Activated CD4-positive, alpha-beta T cell treated with anti-CD3 and anti-CD28 coated beads, Interleukin-2, amount 10 ng/mL, durations not matched to agents 24 days and 14 days (primary cell): ENCODE measurements around the gene ATP6V0E2. TPM values are rescaled to one million over a fixed set of nuclear protein-coding genes. Genes with fewer than 3 reads are reported as not detected.
"Not testable (repeated sequence)": the region's sequence is repeated elsewhere in the genome, so short reads cannot be mapped to it uniquely, and the experiment has no call there.

Experiments used
- DNase-seq: peaks from one replicate; pipeline ENCODE4 v3.0.0; 2022
- H3K27ac Mint-ChIP-seq: one replicate; pipeline ENCODE4 v1.8.0; 2022; ENCODE audit warnings: mild to moderate bottlenecking, mixed read lengths
- H3K27me3 Mint-ChIP-seq: one replicate; pipeline ENCODE4 v1.8.0; 2022; ENCODE audit warnings: mixed read lengths
- H3K36me3 Mint-ChIP-seq: one replicate; pipeline ENCODE4 v1.8.0; 2022; ENCODE audit warnings: low read depth, mild to moderate bottlenecking, mixed read lengths
- H3K4me1 Mint-ChIP-seq: one replicate; pipeline ENCODE4 v1.8.0; 2021; ENCODE audit warnings: mixed read lengths
- H3K4me3 Mint-ChIP-seq: one replicate; pipeline ENCODE4 v1.8.0; 2022; ENCODE audit warnings: mild to moderate bottlenecking, moderate library complexity, mixed read lengths
- H3K9me3 Mint-ChIP-seq: one replicate; pipeline ENCODE4 v1.8.0; 2021; ENCODE audit warnings: mixed read lengths
- intact Hi-C: fragments of 100-400 bp; cut with micrococcal nuclease; formaldehyde crosslinking; loops from one replicate; pipeline ENCODE4 v1.15.1; 2023
- total RNA-seq: library from RNA; stranded (reverse); gene quantifications from 2 replicates; pipeline ENCODE4 v1.2.3, GENCODE V29; 2022

ATP6V0E2 gene
- 43.5 and 46.7 TPM in 2 replicates for total RNA-seq

GRCh38 chr7:149873074-149873969 is at the start of gene ATP6V0E2:
TSS of gene ATP6V0E2 (plus strand) at chr7:149873969. CDS start at chr7:149874066, 97 bp downstream.
- Mint-ChIP-seq H3K9me3 (no peaks in the 10 kb centered on the region), H3K36me3 (peaks cover 12% of the 10 kb centered on the region), H3K4me3 (peak within 1 kb of the TSS; percentile 90), H3K27me3 (no peaks in the 10 kb centered on the region), H3K27ac (peak within 1 kb of the TSS; percentile 92), H3K4me1 (peaks cover 71% of the 10 kb centered on the region)
- DNase-seq, result peak; percentile 98
- intact Hi-C loops, result loop anchor here (1.0 to 10.0 kb wide), 5 partner anchors 35 to 629 kb away; partner anchors contain the start of genes REPIN1 and ZNF862

DNA sequence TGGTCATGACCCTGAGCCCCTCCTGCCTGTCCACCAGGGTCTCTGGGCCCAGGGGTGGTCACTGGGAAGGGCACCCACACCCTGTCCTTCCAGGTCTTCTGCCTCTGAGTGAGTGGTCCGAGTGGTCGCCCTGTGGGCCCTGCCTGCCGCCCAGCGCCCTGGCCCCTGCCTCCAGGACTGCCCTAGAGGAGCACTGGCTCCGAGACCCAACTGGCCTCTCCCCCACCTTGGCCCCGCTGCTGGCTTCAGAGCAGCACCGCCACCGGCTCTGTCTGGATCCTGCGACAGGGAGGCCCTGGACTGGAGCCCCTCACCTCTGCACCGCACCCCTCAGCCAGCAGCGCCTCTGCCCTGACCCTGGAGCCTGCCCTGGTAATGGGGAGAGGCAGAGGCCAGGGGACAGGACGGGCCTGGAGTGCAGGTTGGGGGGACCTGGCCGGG is 49.4 kb upstream of the ATP6V0E2 start:
- intact Hi-C loops, result no loop called here
- Mint-ChIP-seq H3K4me1 (no peaks in the 10 kb centered on the region), H3K4me3 (no peak overlapping the region), H3K36me3 (no peaks in the 10 kb centered on the region), H3K27ac (no peak overlapping the region), H3K9me3 (no peaks in the 10 kb centered on the region), H3K27me3 (no peaks in the 10 kb centered on the region)
- no peak for DNase-seq

DNA sequence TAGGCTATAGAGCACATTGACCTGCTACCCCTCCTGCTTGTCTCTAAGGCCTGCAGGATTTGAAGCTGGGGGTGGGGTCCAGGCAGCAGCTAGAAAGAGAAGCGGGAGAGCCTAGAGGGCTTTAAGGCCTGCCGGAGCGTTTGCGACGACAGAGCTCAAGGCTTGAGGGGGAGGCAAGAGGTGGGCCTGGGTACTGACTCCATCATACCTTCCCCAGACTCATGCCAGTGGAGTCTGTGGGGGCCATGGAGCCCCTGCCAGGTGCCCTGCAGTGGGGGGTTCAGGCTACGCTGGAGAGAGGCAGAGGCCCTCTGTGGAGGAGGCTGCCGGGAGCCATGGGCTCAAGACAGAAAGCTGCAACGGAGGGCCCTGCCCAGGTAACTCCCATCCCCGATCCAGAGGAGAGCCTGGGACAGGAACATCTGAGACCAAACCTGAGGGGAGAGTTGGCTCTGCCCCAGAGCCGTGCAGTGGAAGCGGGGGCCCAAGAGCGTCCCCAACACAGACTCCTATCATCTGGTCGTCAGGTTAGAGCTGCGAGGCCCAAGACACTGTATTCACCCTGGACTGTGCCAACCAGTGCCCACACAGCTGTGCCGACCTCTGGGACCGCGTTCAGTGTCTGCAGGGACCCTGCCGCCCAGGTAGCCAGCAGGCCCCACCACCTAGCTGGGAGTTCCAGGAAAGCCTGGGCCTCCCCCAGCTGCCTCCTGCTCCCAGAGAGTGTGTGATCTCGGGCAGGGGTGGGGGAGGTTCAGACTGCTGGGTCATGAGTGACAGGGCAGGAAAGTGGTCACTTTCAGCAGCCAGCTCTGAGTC is 48.8 kb upstream of the ATP6V0E2 start:
- H3K27me3 Mint-ChIP-seq, result no peaks in the 10 kb centered on the region
- no peak overlapping the region for H3K27ac Mint-ChIP-seq
- no peaks in the 10 kb centered on the region for H3K36me3 Mint-ChIP-seq
- H3K9me3 Mint-ChIP-seq, result no peaks in the 10 kb centered on the region
- intact Hi-C loops, result no loop called here
- DNase-seq, result no peak
- H3K4me3 Mint-ChIP-seq, result no peak overlapping the region
- no peaks in the 10 kb centered on the region for H3K4me1 Mint-ChIP-seq

DNA sequence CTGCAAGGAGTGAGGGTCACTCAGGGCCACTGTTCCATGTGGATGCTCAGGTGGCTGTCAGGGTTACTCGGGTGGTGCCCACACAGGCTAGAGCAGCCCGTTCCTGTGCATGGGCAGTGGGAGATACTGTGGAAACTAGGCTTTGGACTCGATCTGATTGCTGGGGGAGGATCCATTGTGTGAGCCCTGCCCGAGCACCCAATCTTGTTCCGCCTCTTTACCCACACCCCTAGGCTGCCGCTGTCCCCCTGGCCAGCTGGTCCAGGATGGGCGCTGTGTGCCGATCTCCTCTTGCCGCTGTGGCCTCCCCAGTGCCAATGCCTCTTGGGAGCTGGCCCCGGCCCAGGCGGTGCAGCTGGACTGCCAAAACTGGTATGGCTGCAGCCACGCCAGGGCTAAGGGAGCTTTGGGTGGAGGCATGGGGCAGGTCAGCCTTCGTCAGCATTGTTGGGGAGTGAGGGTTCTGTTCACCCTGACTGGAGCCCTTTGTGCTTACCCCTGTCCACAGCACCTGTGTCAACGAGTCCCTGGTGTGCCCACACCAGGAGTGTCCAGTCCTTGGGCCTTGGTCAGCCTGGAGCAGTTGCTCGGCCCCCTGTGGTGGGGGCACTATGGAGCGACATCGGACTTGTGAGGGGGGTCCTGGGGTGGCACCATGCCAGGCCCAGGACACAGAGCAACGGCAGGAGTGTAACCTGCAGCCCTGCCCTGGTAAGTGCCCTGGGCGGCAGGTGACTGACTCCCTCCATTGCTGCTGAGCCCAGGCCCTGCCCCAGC is 48.0 kb upstream of the ATP6V0E2 start:
- H3K4me1 Mint-ChIP-seq, result no peaks in the 10 kb centered on the region
- intact Hi-C loops, result no loop called here
- H3K27ac Mint-ChIP-seq, result no peak overlapping the region
- no peaks in the 10 kb centered on the region for H3K9me3 Mint-ChIP-seq
- no peak for DNase-seq
- no peaks in the 10 kb centered on the region for H3K27me3 Mint-ChIP-seq
- H3K36me3 Mint-ChIP-seq, result no peaks in the 10 kb centered on the region
- H3K4me3 Mint-ChIP-seq, result no peak overlapping the region

- no peak for DNase-seq
- Mint-ChIP-seq H3K27me3 (no peaks in the 10 kb centered on the region), H3K9me3 (no peaks in the 10 kb centered on the region), H3K4me3 (no peak overlapping the region), H3K4me1 (no peaks in the 10 kb centered on the region), H3K36me3 (no peaks in the 10 kb centered on the region), H3K27ac (no peak overlapping the region)
- intact Hi-C loops, result no loop called here
Observed at GRCh38 chr7:149826344-149827088, 47.3 kb upstream of the ATP6V0E2 start.

DNA sequence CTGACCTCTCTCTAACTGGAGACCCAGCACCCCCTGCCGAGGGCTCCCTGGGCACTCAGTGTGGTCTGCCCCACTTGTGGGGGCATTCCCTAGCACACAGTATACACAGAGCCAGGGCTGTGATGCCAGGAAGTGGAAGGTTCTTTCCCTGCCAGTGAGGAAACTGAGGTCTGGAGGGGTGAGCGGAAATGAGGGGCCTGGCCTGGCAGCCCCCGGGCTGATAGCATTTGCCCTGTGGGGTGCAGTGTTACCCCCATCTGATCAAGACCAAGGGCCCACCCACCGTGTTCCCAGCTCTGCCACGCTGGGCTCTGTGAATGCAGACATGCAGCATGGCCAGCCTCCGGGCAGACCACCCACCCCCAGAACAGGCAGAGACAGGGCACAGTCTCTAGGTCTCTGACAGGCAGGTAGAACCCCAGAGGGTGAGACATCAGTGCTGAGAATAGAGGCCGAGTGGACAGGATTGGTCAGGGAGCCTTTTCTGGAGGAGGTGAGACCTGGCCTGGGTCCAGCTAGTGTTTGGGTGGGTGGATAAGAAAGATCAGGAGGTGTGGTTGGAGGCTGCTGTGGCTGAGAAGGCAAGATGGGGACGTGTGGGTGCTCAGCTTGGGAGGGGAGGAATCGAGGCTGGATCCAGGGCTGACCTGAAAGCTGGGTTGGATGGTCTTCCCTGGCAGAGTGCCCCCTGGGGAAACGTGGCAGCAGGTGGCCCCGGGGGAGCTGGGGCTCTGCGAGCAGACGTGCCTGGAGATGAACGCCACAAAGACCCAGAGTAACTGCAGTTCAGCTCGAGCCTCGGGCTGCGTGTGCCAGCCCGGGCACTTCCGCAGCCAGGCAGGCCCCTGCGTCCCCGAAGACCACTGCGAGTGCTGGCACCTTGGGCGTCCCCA is 46.4 kb upstream of the ATP6V0E2 start:
- H3K27ac Mint-ChIP-seq, result no peak overlapping the region
- no peaks in the 10 kb centered on the region for H3K36me3 Mint-ChIP-seq
- no peaks in the 10 kb centered on the region for H3K9me3 Mint-ChIP-seq

DNA sequence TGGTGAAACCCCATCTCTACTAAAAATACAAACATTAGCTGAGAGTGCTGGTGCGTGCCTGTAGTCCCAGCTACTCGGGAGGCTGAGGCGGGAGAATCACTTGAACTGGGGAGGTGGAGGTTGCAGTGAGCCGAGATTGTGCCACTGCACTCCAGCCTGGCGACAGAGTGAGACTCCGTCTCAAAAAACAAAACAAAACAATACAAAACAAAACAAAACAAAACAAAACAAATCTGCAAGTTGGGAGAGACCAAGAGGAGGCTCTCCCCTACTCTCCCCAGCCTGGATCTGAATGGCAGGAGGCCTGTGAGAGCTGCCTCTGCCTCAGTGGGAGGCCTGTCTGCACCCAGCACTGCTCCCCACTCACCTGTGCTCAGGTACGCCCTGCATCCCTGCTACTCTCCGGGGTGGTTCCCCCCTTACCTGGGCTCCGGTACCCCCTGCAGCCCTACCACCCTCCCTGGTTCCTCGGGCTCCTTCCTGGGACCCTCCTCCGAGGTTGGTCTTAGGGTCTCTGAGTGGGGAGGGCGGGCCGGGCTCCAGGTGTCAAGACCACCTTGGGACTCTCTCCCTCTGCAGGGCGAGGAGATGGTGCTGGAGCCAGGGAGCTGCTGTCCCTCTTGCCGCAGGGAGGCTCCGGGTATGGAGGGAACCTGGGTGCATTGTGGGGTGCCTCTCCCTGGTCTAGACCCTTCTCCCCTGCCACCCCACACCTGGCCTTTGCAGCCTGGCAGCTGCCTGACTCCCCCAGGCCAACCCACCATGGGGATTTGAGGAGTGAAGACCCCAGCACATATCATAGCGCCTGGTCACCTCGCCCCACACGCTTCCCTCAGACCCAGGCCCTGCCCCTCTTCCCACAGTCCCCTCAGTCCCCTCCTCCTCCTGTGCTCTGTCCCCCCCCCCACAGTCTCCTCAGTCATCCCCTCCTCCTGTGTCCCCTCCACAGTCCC is 45.1 kb upstream of the ATP6V0E2 start:
- H3K4me3 Mint-ChIP-seq, result no peak overlapping the region
- no peak overlapping the region for H3K27ac Mint-ChIP-seq
- H3K27me3 Mint-ChIP-seq, result peaks cover 5% of the 10 kb centered on the region
- no peak for DNase-seq
- H3K36me3 Mint-ChIP-seq, result no peaks in the 10 kb centered on the region
- no peaks in the 10 kb centered on the region for H3K4me1 Mint-ChIP-seq
- intact Hi-C loops, result no loop called here
- H3K9me3 Mint-ChIP-seq, result no peaks in the 10 kb centered on the region

More for the DNA sequence above, 46.4 kb upstream of the ATP6V0E2 start:
- DNase-seq, result no peak
- H3K4me3 Mint-ChIP-seq, result no peak overlapping the region
- H3K27me3 Mint-ChIP-seq, result peaks cover 2% of the 10 kb centered on the region
- intact Hi-C loops, result no loop called here
- H3K4me1 Mint-ChIP-seq, result no peaks in the 10 kb centered on the region

DNA sequence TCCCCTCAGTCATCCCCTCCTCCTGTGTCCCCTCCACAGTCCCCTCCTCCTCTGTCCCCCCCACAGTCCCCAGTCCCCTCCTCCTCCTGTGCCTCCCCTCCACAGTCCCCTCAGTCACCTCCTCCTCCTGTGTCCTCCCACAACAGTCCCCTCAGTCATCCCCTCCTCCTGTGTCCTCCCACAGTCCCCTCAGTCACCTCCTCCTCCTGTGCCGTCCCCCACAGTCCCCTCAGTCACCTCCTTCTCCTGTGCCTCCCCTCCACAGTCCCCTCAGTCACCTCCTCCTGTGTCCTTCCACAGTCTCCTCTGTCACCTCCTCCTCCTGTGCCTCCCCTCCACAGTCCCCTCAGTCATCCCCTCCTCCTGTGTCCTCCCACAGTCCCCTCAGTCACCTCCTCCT is 43.2 kb upstream of the ATP6V0E2 start:
- H3K4me3 Mint-ChIP-seq, H3K9me3 Mint-ChIP-seq, H3K36me3 Mint-ChIP-seq, H3K27ac Mint-ChIP-seq, intact Hi-C loops, DNase-seq, H3K4me1 Mint-ChIP-seq: not testable (repeated sequence)
- H3K27me3 Mint-ChIP-seq, result peaks cover 16% of the 10 kb centered on the region

DNA sequence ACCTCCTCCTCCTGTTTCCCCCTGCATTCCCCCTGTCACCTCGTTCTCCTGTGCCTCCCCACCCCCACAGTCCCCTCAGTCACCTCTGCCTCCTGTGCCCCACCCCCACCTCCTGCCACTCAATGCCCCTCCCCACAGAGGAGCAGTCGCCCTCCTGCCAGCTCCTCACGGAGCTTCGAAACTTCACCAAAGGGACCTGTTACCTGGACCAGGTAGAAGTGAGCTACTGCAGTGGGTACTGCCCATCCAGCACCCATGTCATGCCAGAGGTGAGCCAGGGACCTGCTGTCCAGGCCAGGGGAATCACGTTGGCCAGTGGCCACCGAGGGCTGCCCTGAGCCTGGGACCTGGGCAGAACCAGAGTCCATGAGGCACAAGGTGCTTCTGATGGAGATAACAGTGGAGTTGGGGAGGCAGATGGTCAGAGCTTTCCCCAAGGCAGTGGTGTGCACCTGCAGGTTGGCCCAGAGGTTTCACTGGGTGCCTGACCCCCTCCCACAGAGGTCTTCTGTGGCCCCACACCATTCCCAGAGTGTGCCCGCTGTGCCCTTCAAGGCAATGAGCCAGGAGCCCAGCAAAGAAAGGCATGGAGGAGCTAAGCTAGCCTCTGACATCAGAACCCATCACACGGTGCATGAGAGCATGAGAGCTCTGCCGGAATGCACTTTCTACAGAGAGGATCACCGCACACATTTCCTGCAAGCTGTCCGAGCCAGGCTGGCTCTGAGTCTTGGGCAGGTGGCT is 42.6 kb upstream of the ATP6V0E2 start:
- Mint-ChIP-seq H3K4me1 (no peaks in the 10 kb centered on the region), H3K36me3 (no peaks in the 10 kb centered on the region), H3K9me3 (no peaks in the 10 kb centered on the region), H3K27me3 (peaks cover 20% of the 10 kb centered on the region), H3K4me3 (no peak overlapping the region), H3K27ac (no peak overlapping the region)
- no peak for DNase-seq
- intact Hi-C loops, result no loop called here

DNA sequence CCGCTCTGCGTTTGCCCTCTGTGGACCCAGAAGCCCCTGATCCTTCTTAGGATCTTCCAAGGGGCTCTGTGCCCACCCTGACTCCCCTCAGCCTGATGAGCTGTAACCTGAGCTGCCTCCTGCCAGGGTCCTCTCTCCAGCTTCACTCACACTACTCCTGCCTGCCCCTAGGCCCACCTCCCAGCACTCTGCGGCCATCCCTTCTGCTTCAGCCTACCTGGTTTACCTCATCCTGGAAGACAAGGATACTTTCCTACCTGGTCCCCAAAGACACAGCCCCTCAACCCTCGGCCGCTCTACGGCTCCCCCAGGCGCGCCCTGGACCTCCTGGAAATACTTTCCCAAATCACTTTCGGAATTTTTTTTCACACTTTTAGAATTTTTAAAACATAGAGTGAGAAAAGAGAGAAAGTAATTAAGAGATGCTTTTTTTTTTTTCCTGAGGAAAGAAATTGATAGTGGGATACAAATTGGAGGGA is 42.0 kb upstream of the ATP6V0E2 start:
- Mint-ChIP-seq H3K36me3 (no peaks in the 10 kb centered on the region), H3K27me3 (peaks cover 25% of the 10 kb centered on the region), H3K4me3 (no peak overlapping the region), H3K9me3 (no peaks in the 10 kb centered on the region), H3K27ac (no peak overlapping the region), H3K4me1 (no peaks in the 10 kb centered on the region)
- intact Hi-C loops, result no loop called here
- no peak for DNase-seq
